ENCODE measurements around the gene IGLL5. TPM values are rescaled to one million over a fixed set of nuclear protein-coding genes. Genes with fewer than 3 reads are reported as not detected.

IGLL5 gene
- total RNA-seq, 1 donor from 2014 or later, result not detected

DNA sequence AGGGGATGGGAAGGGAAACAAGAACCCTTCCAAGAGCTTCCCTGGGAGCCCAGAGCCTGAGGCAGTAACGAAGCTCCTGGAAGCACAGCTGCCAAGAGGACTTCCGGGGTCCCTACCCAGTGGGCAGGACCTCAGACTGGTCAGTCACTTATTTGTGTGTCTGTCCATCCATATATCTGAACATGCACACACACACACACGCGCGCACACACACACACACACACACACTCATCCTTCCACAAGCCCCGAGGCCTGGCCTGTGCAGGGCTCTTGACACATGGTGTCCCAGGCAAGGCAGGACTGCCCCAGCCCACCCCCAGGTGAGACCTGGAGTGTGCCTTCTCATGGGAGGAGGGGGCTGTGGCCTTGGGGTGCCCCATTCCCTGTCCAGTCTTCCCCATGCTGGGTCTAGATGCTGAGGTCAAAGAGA is 44.9 kb downstream of the IGLL5 start:
- Mint-ChIP-seq H3K4me3 (ENCODE audit: unreplicated experiment) (no peak overlapping the region), H3K36me3 (ENCODE audit: low read depth, unreplicated experiment) (no peaks in the 10 kb centered on the region), H3K27me3 (ENCODE audit: low read depth, unreplicated experiment) (peaks cover 16% of the 10 kb centered on the region), H3K27ac (ENCODE audit: unreplicated experiment) (no peak overlapping the region), H3K9me3 (ENCODE audit: unreplicated experiment) (no peaks in the 10 kb centered on the region), H3K4me1 (ENCODE audit: low read depth, unreplicated experiment) (peaks cover 15% of the 10 kb centered on the region)
- DNase-seq (ENCODE audit: low read depth), result no peak
- FAIRE-seq, result no peak
- Histone ChIP-seq H3K4me3 (ENCODE audit: insufficient read depth, low read depth, low read length) (no peak overlapping the region), H3K27ac (ENCODE audit: low read depth, low read length) (no peak overlapping the region), H3K4me1 (ENCODE audit: insufficient read depth, low read length) (peaks cover 5% of the 10 kb centered on the region), H4K20me1 (ENCODE audit: insufficient read depth, low read length) (no peaks in the 10 kb centered on the region), H3K9ac (ENCODE audit: low read length) (no peak overlapping the region), H3K4me2 (ENCODE audit: low read length) (no peak overlapping the region), H3K27me3 (ENCODE audit: insufficient read depth, low read length) (no peaks in the 10 kb centered on the region), H3K79me2 (ENCODE audit: insufficient read depth, low read length) (no peaks in the 10 kb centered on the region), H3K36me3 (ENCODE audit: insufficient read depth, low read length) (no peaks in the 10 kb centered on the region), H3K9me3 (ENCODE audit: insufficient read depth, low read depth, low read length) (no peaks in the 10 kb centered on the region), H2AFZ (ENCODE audit: low read depth, low read length) (no peak overlapping the region)
- no peak for TF ChIP-seq EZH2 (IDR thresholded peaks at IDR 0.05; ENCODE audit: insufficient read depth, low read length)
- TF ChIP-seq, protein P1, sequence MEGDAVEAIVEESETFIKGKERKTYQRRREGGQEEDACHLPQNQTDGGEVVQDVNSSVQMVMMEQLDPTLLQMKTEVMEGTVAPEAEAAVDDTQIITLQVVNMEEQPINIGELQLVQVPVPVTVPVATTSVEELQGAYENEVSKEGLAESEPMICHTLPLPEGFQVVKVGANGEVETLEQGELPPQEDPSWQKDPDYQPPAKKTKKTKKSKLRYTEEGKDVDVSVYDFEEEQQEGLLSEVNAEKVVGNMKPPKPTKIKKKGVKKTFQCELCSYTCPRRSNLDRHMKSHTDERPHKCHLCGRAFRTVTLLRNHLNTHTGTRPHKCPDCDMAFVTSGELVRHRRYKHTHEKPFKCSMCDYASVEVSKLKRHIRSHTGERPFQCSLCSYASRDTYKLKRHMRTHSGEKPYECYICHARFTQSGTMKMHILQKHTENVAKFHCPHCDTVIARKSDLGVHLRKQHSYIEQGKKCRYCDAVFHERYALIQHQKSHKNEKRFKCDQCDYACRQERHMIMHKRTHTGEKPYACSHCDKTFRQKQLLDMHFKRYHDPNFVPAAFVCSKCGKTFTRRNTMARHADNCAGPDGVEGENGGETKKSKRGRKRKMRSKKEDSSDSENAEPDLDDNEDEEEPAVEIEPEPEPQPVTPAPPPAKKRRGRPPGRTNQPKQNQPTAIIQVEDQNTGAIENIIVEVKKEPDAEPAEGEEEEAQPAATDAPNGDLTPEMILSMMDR (IDR thresholded peaks at IDR 0.05; ENCODE audit: insufficient read depth, low read depth, low read length), result no peak

DNA sequence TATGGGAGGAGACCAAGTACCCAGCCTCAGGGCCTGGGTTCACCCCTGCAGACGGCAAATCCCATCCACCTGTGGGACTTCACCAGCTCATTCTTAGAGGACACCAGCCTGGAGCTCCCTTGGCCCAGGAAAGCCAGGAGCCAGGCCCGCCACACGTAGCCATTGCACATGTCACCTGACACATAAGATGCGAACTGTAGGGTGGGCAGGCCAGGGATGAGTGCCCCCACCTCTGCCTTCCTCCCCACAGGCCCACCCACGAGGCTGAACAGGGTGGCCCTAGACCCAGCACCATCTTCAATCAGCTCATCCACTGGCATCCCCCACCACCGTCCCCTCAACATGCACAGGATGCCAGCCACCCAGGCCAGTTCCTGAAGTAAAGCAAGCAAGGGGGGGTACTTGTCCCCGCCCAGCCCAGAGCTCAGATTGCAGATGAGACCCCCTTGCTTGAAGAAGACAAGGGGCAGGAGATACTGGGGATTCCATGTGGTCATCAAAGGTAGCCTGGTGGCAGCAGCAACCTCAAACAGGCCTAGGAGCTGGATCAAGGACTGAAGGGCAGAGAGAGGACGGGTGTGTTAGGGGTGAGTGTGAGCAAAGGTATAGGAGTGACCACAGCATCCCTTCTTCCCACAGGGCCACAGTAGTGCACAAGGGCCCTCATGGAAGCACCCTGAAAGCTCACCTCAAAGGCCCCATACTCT is 45.6 kb downstream of the IGLL5 start:
- no peak overlapping the region for H3K4me2 ChIP-seq (ENCODE audit: low read length)

More for the DNA sequence above, 45.6 kb downstream of the IGLL5 start:
- Mint-ChIP-seq H3K27ac (ENCODE audit: unreplicated experiment) (no peak overlapping the region), H3K36me3 (ENCODE audit: low read depth, unreplicated experiment) (no peaks in the 10 kb centered on the region), H3K27me3 (ENCODE audit: low read depth, unreplicated experiment) (peaks cover 17% of the 10 kb centered on the region), H3K4me1 (ENCODE audit: low read depth, unreplicated experiment) (peaks cover 14% of the 10 kb centered on the region), H3K9me3 (ENCODE audit: unreplicated experiment) (no peaks in the 10 kb centered on the region), H3K4me3 (ENCODE audit: unreplicated experiment) (no peak overlapping the region)
- Histone ChIP-seq H3K36me3 (ENCODE audit: insufficient read depth, low read length) (no peaks in the 10 kb centered on the region), H3K4me1 (ENCODE audit: insufficient read depth, low read length) (peaks cover 5% of the 10 kb centered on the region), H3K9me3 (ENCODE audit: insufficient read depth, low read depth, low read length) (no peaks in the 10 kb centered on the region), H3K27ac (ENCODE audit: low read depth, low read length) (no peak overlapping the region), H4K20me1 (ENCODE audit: insufficient read depth, low read length) (no peaks in the 10 kb centered on the region), H3K4me3 (ENCODE audit: insufficient read depth, low read depth, low read length) (no peak overlapping the region), H3K79me2 (ENCODE audit: insufficient read depth, low read length) (no peaks in the 10 kb centered on the region), H3K27me3 (ENCODE audit: insufficient read depth, low read length) (no peaks in the 10 kb centered on the region), H3K9ac (ENCODE audit: low read length) (no peak overlapping the region), H2AFZ (ENCODE audit: low read depth, low read length) (no peak overlapping the region)
- FAIRE-seq, result no peak
- TF ChIP-seq, protein P1 (IDR thresholded peaks at IDR 0.05; ENCODE audit: insufficient read depth, low read depth, low read length), result no peak
- no peak for TF ChIP-seq EZH2 (IDR thresholded peaks at IDR 0.05; ENCODE audit: insufficient read depth, low read length)
- no peak for DNase-seq (ENCODE audit: low read depth)
